HL-60 (cell line): ENCODE results near the gene DNAJC1.

ENCODE experiments used
- GABPA ChIP-seq: IDR thresholded peaks from 2 replicates; pipeline ENCODE4 v1.6.1; 2012; ENCODE audit warnings: low read depth
- POLR2AphosphoS5 ChIP-seq: IDR thresholded peaks from 2 replicates; pipeline ENCODE4 v1.6.1; 2012; ENCODE audit warnings: low read depth
- TF ChIP-seq, protein P1 (sequence below): IDR thresholded peaks from one replicate; pipeline ENCODE4 v1.5.1; 2011; ENCODE audit warnings: low read length, control low read depth, inconsistent platforms; ENCODE audit not compliant: insufficient read depth
- TF ChIP-seq, protein P2 (sequence below): IDR thresholded peaks from 2 replicates; pipeline ENCODE4 v1.6.1; 2012; ENCODE audit warnings: low read depth; ENCODE audit not compliant: insufficient replicate concordance

DNA sequence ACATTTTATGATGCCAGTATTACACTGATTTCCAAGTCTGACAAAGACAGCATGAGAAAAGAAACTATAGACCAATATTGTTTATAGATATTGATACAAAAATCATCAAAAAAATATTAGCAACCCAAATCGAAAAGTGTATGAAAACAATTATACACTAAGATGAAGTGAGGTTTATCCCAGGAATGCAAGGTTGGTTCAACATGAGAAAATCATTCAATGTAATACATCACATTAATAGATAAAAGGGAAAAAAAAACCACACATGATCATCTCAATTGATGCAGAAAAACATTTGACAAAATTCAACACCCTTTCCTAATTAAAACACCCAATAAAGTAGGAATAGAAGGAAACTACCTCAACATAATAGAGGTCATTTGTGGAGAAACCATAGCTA, 153.9 kb downstream of the DNAJC1 start:
- TF ChIP-seq, protein P1, sequence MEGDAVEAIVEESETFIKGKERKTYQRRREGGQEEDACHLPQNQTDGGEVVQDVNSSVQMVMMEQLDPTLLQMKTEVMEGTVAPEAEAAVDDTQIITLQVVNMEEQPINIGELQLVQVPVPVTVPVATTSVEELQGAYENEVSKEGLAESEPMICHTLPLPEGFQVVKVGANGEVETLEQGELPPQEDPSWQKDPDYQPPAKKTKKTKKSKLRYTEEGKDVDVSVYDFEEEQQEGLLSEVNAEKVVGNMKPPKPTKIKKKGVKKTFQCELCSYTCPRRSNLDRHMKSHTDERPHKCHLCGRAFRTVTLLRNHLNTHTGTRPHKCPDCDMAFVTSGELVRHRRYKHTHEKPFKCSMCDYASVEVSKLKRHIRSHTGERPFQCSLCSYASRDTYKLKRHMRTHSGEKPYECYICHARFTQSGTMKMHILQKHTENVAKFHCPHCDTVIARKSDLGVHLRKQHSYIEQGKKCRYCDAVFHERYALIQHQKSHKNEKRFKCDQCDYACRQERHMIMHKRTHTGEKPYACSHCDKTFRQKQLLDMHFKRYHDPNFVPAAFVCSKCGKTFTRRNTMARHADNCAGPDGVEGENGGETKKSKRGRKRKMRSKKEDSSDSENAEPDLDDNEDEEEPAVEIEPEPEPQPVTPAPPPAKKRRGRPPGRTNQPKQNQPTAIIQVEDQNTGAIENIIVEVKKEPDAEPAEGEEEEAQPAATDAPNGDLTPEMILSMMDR = no peak
- TF ChIP-seq POLR2AphosphoS5 (no peak), GABPA (no peak)
- TF ChIP-seq, protein P2, sequence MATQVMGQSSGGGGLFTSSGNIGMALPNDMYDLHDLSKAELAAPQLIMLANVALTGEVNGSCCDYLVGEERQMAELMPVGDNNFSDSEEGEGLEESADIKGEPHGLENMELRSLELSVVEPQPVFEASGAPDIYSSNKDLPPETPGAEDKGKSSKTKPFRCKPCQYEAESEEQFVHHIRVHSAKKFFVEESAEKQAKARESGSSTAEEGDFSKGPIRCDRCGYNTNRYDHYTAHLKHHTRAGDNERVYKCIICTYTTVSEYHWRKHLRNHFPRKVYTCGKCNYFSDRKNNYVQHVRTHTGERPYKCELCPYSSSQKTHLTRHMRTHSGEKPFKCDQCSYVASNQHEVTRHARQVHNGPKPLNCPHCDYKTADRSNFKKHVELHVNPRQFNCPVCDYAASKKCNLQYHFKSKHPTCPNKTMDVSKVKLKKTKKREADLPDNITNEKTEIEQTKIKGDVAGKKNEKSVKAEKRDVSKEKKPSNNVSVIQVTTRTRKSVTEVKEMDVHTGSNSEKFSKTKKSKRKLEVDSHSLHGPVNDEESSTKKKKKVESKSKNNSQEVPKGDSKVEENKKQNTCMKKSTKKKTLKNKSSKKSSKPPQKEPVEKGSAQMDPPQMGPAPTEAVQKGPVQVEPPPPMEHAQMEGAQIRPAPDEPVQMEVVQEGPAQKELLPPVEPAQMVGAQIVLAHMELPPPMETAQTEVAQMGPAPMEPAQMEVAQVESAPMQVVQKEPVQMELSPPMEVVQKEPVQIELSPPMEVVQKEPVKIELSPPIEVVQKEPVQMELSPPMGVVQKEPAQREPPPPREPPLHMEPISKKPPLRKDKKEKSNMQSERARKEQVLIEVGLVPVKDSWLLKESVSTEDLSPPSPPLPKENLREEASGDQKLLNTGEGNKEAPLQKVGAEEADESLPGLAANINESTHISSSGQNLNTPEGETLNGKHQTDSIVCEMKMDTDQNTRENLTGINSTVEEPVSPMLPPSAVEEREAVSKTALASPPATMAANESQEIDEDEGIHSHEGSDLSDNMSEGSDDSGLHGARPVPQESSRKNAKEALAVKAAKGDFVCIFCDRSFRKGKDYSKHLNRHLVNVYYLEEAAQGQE = no peak
